HG03196 (cell line): Measurements from ENCODE around the gene NAA40.

Source experiments
- ATAC-seq: cut with Tn5 transposase; IDR thresholded peaks from one replicate; pipeline ENCODE4 v1.9.1; 2021; ENCODE audit not compliant: unreplicated experiment

Gene NAA40

DNA sequence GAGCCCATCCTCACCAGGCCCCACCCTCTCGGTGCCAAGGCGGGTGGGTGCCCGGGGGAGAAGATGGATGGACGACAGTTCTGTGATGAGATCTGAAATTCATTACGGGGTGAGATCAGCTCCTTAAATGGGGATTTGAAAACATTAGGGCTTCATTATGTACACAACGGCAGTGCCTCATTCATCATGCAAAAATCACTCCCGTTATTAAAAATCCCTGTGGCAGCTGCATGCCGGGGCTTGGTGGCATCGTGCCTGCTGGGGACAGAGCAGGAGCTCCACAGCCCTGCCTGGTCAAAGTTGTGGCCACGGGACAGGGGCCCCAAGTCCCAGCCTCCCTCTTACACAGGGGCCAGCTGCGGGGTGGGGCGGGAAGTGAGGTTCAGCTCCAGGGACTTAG is 67.6 kb downstream of the NAA40 start:
- no peak for ATAC-seq
